NCI-H82 treated with DMSO at 0.1 percent for 48 hours (cell line): Measurements from ENCODE around the gene MYZAP.
A peak's percentile ranks its signal among the peaks of the same experiment; 100 is the strongest.

Experiments used
- DNase-seq: peaks from one replicate; lab custom pipeline; 2025; ENCODE audit not compliant: unreplicated experiment; lab: John Stamatoyannopoulos, UW

The MYZAP gene

DNA sequence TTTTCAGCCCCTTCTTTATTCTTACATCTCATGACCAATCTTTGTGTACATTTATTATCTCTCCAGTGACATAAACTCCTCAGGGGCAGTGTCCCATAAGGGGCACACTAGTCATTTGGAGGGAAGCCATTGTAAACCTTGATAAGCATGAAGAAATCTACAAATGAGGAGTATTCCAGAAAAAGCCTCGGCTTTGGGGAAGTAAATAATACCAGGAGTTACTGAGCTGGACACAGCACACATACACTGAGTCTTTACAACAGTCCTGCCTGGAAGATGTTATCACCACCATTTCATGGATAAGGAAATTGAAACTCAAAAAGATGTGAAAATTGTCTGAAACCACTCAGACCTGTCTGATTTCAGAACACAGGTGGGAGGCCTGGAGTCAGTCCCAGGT lies 99.4 kb downstream of the MYZAP start:
- DNase-seq: no peak

DNA sequence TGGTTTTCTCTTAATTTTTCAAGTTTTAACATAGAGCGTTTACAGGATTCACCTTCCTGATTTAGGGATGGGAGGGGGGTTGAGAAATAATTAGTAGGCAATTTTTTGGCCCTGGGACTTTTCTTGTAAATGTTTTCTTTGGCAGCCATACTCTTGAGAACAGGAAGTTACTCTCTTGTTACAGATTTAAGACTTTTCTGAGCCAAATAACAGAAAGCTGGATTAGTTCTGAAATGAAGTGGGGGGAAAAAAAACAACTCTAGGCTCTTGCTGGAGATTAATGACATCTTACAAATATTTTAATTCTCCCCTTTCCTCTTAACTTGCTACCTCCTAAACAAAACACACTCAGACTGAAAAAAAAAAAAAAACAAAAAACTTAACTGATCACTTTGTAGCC lies 101.0 kb downstream of the MYZAP start:
- no peak for DNase-seq

DNA sequence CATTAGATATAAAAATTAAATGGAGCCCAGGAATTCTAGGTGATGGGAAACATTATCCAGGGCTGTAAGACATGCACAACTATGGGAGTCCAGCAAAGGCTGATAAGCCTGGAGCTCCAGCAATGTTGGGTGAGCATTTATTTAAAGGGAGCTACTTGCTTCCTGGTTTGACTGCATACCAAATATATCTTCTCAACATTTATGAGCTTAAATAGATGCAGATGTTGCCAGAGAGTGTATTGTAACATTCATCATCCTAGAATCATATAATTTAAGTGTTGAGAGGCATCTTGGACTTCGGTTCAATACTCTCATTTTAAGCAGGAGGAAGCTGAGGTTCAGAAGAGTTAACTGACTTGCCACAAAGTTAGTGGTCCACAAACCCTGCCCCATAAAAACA lies 102.6 kb downstream of the MYZAP start:
- DNase-seq: no peak

DNA sequence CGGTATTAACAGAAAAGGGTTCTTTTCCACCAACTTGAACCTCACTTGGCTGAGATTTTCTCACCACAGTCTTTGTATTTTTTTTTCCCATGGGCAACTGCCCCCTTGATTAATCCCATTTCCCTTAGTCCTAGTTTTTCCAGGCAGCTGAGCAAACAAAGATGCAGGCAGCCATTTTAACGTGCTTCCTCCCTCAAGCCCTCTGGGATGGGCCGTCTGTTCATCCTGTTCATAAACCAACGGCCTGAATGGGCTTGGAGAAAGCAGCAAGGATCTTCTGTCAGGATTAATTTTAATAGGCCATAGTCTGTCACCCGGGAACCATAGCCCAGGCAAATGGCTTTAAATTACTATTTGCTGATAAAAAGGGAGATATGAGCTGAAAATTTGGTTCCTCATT lies 104.4 kb downstream of the MYZAP start:
- peak; percentile 60 for DNase-seq

DNA sequence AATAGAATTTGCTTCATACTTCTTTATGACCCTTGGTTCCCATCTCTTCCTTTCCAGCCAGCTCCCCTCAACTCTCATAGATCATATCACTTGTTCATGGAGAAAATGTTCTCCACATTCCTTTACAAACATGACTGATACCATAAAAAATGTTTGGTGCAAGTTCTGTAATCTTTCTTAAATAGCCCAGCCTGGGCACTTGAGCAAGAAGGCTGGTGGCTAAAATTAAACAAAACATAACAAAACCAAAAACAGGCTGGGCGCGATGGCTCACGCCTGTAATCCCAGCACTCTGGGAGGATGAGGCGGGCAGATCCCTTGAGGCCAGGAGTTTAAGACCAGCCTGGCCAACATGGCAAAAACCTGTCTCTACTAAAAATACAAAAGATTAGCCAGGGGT lies 105.9 kb downstream of the MYZAP start:
- DNase-seq: no peak

DNA sequence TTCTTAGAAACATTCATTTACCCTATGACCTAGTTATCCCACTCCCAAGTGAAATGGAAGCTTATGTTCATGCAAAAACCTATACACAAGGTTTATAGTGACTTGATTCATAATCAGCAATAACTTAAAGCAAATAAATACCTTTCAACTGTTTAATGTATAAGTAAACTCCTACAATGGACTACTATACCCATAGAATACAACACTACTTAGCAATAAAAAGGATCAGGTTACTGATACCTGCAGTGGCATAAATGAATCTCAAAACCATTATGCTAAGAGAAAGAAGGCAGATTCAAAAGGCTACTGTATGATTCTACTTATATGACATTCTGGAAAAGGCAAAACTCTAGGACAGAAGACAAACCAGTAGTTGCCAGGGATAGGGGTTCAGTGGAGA lies 106.5 kb downstream of the MYZAP start:
- DNase-seq: no peak

DNA sequence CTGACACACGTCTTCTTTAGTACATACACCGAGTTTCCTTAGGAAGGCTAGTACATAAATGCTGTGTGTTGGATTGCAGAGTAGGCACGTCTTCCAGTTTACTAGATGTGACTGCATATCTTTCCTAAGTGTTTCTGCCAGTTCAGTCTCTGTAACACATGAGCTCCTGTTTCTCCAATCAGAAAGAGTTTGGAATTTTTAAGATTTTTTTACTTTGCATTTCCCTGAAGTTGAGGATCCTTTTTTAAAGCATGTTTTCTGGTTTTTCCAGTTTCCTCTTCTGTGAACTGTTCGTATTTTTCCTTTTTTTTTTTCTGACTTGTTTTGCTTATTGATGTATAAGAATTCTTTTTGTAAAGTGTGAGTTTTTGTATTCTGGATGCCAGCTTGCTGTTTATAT lies 107.3 kb downstream of the MYZAP start:
- no peak for DNase-seq

DNA sequence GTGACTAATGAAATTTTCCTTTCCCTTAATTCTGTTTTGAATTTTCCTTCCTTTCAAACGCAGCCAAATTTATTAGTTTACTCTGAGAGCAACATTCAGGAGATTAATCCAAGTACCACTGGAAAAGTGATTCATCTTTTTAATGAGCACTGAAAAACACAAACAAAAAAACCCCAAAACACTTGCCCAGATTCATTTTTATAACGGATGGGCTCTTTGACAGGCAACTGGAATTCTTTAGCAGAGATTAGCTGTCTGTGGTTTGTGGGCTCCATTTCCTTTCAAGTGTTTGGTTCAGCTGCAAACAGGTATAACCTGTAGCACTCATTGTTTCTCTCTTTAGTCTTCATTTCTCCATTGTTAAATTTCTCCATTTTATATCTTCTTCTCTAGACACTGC lies 111.7 kb downstream of the MYZAP start:
- no peak for DNase-seq

DNA sequence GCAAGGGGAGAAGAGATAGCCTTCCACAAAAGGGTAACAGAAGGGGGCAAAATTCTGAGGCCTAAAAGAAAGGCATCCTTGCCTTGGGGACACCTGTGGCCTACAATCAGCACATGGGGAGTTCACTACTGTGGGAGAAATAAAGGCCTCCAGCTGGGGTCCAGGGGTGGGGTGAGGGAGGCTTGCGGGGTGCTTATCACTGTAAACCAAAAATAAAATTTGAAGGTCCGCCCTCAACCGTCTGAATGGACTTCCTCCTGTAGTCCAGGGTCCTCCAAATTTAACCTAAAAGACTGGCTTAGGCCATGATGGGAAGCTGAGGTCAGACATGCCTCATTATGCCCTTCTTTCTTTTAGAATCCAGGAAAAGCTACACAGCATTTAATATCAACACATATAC lies 112.7 kb downstream of the MYZAP start:
- DNase-seq: no peak

DNA sequence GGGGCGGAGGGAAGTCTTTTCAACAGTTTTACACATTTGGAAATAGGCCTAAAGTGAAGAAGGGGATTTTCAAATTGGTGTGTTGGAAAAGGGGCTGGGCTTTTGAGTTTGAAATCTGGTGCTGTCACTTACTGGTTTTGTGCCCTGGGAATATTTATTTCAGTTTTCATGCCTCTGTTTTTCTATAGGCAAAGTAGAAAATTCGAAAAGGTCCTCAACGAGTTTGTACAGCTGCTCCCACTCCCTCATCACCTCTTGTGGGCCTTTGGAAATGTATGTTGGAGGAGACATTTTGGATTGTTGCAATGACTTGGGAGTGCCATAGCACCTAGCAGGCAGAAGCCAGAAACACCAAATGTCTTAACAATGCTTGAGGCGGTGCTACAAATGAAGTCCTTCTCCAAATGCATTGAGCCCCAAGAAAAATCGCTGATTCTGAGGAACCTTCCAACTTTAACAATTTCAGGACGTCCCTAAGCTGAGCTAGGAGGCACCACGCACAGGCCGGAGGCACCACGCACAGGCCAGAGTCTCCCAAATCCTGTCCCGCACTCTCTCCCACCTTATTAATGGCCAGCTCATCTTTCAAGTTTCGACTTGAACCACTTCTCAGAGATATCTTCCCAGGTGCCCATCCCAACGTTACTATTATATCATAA lies 114.2 kb downstream of the MYZAP start:
- no peak for DNase-seq

DNA sequence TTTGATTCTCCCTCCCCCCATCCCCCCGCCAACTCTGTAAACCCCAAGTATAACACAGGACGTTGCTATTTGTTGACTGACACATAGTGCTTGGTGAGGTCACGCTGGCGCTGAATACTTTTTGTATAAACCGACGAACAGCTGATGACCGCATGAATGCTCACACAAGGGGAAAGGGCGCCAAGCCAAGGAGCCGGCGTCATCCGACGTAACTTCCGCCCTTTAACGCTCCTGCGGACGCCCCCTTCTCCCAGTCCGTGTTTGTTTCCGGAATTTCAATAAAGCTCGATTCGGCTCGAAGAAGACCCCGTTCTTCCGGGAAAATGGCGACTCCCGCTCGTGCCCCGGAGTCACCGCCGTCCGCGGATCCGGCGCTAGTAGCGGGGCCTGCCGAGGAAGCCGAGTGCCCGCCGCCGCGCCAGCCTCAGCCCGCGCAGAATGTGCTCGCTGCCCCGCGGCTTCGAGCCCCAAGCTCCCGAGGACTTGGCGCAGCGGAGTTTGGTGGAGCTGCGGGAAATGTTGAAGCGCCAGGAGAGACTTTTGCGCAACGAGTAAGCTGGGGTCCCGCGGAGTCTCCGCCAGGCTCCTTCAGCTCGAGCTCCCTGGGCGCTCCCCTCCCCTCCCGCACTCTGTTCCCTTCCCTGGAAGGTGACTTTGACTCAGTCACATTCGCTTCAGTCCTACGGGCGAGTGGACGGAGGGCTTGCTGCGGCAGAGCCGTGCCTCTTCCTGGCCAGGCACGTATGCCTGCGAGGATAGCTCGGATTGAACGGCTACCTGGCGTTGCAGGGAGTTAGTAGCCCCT lies 114.9 kb downstream of the MYZAP start, which contains the start of gene POLR2M:
Gene POLR2M (plus strand): TSS at position 310 of the 805 bp plus-strand sequence. CDS start 129 bp downstream, at position 439.
- DNase-seq: peak; percentile 81

DNA sequence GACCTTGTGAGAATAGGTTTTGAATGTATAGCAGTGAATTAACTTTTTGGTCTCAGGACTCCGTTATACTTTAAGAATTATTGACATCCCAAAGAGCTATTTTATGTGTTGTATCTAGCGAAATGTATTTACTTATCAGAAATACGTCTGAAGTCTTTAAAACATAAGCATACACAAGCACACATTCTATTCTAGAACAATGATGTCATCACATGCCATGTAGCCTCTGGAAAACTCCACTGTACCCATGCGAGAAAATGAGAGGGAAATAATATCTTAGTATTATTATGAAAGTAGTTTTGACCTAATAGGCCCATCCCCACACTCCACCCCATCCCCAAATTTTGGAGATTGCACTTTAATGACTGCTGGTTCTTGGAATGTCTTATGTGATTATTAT lies 116.3 kb downstream of the MYZAP start:
- no peak for DNase-seq

DNA sequence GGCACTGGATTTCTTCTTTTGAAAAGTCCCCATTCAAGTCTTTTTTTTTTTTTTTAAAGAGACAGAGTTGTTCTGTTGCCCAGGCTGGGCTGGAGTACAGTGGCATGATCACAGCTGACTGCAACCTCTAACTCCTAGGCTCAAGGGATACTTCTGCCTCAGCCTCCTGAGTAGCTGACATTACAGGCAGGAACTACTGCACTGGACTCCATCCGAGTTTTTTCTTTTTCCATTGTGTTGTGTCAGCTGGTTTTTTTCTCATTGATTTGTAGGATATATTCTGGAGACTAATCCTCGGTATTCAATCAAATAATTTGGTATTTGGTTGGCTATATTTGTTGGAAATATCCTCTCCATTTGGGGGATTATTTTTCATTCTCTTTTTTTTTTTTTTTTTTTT lies 126.6 kb downstream of the MYZAP start:
- DNase-seq: no peak

DNA sequence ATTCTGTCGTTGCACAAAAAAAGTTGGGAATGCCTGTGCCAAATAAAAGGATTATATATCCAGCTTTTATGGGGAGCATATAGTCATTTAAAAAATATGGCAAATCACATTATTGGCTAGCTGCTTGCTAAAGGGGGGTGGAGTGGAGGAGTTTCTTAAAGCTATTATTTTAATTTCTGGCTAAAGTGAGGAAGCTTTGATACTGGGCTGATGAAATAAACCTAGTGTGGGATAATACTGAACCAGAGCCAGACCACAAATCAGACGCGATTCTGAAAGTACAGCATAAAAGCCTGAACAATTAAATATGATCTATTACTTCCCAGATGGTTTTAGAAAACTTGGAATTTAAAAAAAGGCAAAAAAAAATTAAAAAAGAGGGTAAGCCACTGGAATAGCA lies 129.2 kb downstream of the MYZAP start:
- no peak for DNase-seq

DNA sequence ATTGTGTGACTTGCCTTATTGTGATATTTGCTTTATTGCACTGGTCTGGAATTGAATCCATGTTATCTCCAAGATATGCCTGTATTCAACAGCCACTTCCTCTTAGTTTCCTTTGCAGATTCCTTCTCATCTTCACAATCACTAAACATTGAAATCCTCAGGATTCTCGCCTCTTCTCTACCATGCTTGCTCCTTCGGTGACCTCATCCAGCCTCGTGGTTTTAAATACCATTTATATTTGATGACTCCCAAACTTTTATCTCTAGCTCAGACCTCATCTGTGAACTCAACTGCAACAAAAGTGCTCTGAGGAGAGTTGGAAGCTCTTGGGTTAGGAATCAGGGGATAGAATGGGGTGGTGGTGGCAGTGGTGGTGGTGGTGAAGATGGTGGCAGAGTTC lies 134.7 kb downstream of the MYZAP start:
- DNase-seq: no peak

DNA sequence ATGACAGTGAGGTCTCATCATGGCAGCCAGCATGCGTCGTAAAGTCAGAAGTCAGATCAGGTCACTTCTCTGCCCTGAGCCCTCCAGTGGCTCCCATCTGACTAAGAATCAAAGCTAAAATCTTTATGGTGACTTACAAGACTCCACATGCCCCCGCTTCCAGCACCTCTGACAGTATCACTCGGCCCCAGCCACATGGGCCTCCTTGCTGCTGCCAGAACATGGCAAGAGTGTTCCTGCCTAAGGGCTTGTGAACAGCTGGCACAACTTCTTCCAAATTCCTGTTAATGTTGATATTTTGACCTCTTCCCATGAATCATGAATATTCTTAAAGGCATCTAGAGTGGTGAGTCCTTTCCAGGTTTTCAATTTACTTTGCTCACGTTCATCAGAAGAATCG lies 135.3 kb downstream of the MYZAP start:
- DNase-seq: no peak

DNA sequence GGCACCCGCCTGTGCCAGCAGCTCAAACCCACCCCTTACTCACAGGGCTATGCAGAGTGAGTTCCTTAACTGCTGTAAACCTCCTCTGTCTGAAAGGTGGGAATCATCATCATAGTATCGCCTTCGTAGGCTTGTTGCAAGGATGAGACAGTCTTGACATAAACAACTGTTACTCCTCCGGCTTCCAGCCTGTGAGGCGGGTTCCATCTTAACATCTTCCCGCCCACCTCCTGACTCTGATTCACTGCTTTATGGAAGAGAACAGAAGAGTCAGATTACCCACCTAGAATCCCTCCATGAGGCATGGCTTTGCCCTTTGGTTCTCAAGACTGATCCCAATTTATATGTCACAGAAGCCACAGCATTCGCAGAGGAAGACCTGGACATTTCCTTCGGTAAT lies 136.7 kb downstream of the MYZAP start:
- DNase-seq: no peak

DNA sequence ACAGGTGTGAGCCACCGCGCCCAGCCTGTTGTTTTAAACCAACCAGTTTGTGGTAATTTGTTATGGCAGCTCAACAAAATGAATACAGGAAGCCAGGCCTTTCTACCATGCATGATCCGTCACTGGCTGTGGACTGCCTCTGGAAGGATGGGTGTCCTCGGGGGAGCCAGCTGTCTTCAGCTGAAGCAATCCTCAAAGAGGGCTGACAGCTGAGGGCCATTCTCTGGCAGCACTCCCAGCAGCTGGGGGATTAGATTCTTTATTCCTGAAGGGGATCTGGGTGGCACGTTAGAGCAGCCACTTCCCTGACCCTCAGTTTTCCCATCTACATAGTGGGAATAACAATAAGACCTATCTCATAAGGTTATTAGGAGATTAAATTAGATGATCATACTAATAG lies 139.2 kb downstream of the MYZAP start:
- DNase-seq: no peak

DNA sequence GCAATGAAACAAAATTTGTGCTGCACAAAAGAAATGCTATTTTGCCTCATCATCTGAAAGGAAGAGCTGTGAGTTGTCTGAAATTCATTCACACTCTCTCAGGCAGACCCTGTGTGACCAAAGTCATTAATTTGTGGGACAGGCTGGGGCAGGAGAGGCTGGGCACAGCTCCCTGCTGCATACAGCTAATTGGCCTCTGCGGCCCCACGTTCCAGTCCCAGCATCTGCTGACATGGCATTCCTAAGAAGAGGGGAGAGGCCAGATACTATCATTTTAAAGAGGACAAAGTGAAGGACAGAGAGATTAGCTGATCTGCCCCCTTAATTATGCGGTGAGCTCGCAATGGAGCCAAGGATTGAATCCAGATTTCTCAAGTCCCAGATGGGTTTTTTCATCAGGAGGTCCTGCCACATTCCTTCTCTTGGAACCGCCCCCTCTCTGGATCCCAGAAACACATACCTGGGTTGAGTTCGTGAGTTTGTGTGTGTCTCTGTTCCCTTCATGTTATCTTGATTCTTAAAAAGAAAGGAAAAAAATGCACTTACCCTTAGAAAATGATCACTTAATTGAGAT lies 139.9 kb downstream of the MYZAP start:
- DNase-seq: no peak

DNA sequence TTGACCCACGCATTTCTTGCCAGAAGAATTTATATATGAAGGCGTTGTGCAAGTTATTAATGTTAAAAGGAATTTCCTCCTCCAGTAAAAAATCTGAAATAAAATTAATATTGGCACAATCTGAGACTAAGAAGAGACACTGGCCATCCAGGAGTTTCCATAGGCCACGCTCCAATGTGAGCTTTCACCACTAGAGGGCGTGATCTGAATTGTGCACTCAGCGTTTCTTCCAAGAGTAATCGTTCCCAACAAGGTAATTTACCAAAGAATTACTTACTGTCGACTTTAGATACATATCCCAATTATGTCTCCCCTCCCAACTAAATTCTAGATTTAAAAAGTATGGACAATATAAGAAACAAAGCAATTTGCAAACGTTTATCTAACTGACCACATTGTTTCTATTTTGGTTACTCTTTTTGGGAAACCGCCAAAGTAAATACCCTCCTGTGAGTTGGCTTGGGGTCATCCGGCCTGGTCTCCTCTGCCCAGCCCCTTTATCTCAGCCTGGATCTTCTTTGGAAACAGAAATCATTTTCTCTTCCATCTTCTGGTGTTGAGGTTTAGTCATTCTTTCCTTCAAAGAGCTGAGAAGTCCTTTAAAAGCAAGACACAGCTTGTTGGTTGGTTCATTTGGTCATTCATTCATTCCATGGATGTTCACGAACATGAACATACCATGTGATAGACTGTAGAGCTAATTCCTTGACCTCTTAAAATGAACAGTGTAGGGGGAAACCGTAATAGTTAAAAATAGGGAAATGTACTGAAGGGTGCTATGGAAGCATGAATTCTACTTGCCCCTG lies 141.0 kb downstream of the MYZAP start:
- no peak for DNase-seq

DNA sequence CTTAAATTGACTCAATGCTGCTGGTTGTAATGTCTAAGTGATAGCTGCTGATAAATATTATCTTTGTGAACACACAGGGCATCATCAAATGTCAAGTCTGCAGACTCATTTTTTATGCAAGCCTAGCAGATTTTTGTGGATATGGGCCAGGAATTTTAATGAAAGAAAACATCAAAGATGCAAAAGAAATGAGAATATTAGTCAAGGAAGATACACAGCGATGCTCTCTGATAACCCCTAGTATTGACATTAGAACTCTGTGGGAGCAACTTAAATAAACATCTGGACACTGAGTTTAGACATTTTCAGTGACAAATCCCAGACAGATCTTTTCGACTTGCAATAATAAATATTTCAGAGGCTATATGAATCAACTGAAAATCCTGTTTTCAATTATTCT lies 143.2 kb downstream of the MYZAP start:
- no peak for DNase-seq
